ENCODE results near the gene GJD3. TPM values are rescaled to one million over a fixed set of nuclear protein-coding genes. Genes with fewer than 3 reads are reported as not detected.
"Not testable (repeated sequence)": the region's sequence is repeated elsewhere in the genome, so short reads cannot be mapped to it uniquely, and the experiment has no call there.

Gene GJD3
- total RNA-seq, 4 donors from 2014 or later, result 0.98 to 1.2 TPM; not detected in 2

DNA sequence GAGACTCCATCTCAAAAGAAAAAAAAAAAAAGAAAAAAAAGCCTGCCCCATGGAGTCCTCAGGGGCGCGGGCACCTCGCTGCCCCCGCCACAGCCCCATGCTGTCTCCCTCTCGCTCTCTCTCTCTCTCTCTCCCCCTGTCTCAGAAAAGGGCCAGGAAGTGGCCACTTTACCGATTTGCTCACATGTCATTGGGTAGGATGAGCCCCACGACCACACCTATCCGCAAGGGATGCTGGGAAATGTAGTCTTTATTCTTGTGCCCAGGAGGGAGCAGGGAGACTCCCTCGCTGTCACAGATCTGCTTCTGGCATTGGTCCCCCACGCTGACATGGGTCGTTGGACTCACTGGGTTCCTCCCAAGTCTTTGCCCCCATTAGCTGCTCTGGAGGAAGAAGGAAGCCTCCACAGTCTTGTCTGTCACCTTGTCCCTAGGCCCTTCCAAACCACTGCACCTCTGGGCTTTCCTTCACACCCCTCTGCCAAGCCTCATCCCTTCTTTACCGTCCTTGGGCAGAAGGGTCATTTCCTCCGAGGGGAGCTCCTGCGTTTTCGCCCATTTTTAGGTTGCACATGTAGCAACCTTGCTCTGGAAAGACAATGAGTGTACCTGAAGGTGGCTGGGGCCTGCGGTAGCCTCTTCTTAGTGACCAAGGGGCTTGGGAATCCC, 6.9 kb upstream of the GJD3 start:
- no peak for DNase-seq
- H3K4me3 ChIP-seq, result no peak overlapping the region
- TF ChIP-seq CTCF (IDR thresholded peaks at IDR 0.05 in 4 of 5, conservative IDR thresholded peaks at IDR 0.05 in 1 of 5) (no peak), POLR2A (IDR thresholded peaks at IDR 0.05) (no peak)
- intact Hi-C loops (cut with DNase I; ENCODE audit: low total_unique reads) (no loop called here), in situ Hi-C loops (cut with MboI; ENCODE audit: low sequenced_read_pairs in 4 of 4) (loop anchor here in 1 of 4 donors (25.0 kb wide), 1 partner anchor 159 kb away; the partner anchor contains the start of gene WIPF2)
- no peaks in the 10 kb centered on the region for H3K27me3 ChIP-seq
- H3K9me3 ChIP-seq, result no peaks in the 10 kb centered on the region
- no peaks in the 10 kb centered on the region for H3K36me3 ChIP-seq
- no peak for ATAC-seq
- no peaks in the 10 kb centered on the region for H3K4me1 ChIP-seq
- H3K27ac ChIP-seq, result no peak overlapping the region

DNA sequence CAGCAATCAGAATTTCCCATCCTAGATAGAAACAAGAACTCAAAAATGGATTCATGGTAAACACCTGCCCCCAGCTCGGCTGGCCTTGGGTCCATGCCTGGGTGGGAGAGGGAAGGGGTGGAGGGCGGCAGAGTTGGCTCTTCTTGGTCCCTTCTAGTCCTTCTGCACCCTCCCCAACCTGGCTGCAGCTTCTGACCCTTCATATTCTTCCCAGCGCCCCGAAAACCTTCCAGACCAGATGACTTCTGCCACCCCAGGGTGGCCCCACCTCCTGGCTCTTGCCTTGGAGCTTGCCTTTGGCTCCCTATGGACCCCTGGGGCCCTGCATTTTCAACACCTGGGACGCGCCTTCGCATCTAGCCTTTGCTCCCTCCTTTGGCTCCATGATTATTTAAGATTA, 5.4 kb upstream of the GJD3 start:
- Histone ChIP-seq H3K27ac (no peak overlapping the region), H3K4me3 (no peak overlapping the region), H3K27me3 (no peaks in the 10 kb centered on the region), H3K4me1 (no peaks in the 10 kb centered on the region), H3K36me3 (no peaks in the 10 kb centered on the region), H3K9me3 (no peaks in the 10 kb centered on the region)
- in situ Hi-C loops (cut with MboI; ENCODE audit: low sequenced_read_pairs in 4 of 4), result loop anchor here in 1 of 4 donors (25.0 kb wide), 1 partner anchor 158 kb away; the partner anchor contains the start of gene WIPF2
- TF ChIP-seq CTCF (IDR thresholded peaks at IDR 0.05 in 4 of 5, conservative IDR thresholded peaks at IDR 0.05 in 1 of 5), result no peak
- no peak for TF ChIP-seq POLR2A (IDR thresholded peaks at IDR 0.05)
- no peak for ATAC-seq
- DNase-seq, result no peak
- intact Hi-C loops (cut with DNase I; ENCODE audit: low total_unique reads), result no loop called here

DNA sequence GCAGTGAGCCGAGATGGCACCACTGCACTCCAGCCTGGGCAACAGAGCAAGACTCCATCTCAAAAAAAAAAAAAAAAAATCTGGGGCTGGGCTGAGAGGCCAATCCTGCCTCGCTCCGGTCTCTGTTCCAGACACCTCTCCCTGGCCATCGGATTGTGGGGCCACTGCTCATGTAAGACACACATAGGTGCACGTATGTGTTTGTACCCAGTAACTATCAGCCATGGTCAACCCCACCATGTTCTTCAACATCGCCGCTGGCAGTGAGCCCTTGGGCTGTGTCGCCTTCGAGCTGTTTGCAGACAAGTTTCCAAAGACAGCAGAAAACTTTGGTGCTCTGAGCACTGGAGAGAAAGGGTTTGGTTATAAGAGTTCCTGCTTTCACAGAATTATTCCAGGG, 3.2 kb upstream of the GJD3 start:
- ATAC-seq; intact Hi-C loops (cut with DNase I; ENCODE audit: low total_unique reads); H3K9me3 ChIP-seq; DNase-seq; H3K4me3 ChIP-seq; H3K27me3 ChIP-seq; H3K4me1 ChIP-seq; H3K27ac ChIP-seq; H3K36me3 ChIP-seq: not testable (repeated sequence)
- in situ Hi-C loops (cut with MboI; ENCODE audit: low sequenced_read_pairs in 4 of 4), result loop anchor here in 1 of 4 donors (25.0 kb wide), 1 partner anchor 155 kb away; the partner anchor contains the start of gene WIPF2

- TF ChIP-seq POLR2A (IDR thresholded peaks at IDR 0.05) (no peak), CTCF (IDR thresholded peaks at IDR 0.05 in 4 of 5, conservative IDR thresholded peaks at IDR 0.05 in 1 of 5) (no peak)
- H3K27me3 ChIP-seq, result no peaks in the 10 kb centered on the region
- no peak overlapping the region for H3K27ac ChIP-seq
- H3K4me3 ChIP-seq, result no peak overlapping the region
- no peaks in the 10 kb centered on the region for H3K9me3 ChIP-seq
- DNase-seq (no peak), ATAC-seq (no peak)
- in situ Hi-C loops (cut with MboI; ENCODE audit: low sequenced_read_pairs in 4 of 4) (loop anchor here in 1 of 4 donors (25.0 kb wide), 1 partner anchor 155 kb away; the partner anchor contains the start of gene WIPF2), intact Hi-C loops (cut with DNase I; ENCODE audit: low total_unique reads) (no loop called here)
- H3K36me3 ChIP-seq, result no peaks in the 10 kb centered on the region
- peaks cover 6% of the 10 kb centered on the region in 2 donors for H3K4me1 ChIP-seq
Measured at GRCh38 chr17:40366861-40367518, 2.5 kb upstream of the GJD3 start.

DNA sequence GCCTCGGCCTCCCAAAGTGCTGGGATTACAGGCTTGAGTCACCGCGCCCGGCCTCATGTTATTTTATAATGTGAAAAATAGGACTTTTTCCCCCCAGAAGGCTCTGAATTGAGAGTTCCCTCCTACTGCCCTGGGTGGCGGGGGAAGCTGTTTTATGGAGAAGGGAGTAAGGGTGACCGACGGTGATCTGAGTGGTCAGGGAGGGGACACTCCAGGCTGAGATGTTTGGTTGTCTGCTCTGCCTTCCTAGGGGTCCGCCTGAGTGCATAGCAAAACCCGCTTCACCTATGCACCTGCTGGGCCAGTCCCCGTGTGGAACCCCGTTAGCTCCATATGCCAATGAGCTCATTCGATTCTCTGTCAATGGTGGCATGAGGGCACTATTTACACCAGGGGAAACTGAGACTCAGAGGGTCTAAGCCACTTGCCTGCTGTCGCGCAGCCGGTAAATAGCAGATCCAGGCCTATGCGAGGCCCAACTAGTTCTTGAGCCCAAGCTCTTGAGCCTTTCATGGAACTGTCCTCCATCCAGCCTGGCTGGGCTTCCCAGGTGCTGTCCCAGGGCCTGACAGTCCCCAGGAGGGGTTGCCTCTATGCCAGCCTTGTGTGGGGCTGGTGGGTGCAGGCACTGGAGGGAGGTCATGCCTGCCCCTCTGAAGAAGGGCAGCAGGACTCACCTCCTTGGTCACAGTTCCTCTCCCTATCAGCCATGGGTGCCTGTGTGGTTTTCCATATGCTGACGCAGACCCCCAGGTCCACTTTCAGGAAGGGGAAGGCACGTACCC, 1.7 kb upstream of the GJD3 start:
- H3K9me3 ChIP-seq, result no peaks in the 10 kb centered on the region
- intact Hi-C loops (cut with DNase I; ENCODE audit: low total_unique reads) (no loop called here), in situ Hi-C loops (cut with MboI; ENCODE audit: low sequenced_read_pairs in 4 of 4) (loop anchor here in 1 of 4 donors (25.0 kb wide), 1 partner anchor 154 kb away; the partner anchor contains the start of gene WIPF2)
- H3K27me3 ChIP-seq, result no peaks in the 10 kb centered on the region
- no peak overlapping the region for H3K4me3 ChIP-seq
- ATAC-seq (no peak), DNase-seq (no peak)
- TF ChIP-seq CTCF (IDR thresholded peaks at IDR 0.05 in 4 of 5, conservative IDR thresholded peaks at IDR 0.05 in 1 of 5), result no peak
- TF ChIP-seq POLR2A (IDR thresholded peaks at IDR 0.05), result no peak
- no peak overlapping the region for H3K27ac ChIP-seq
- no peaks in the 10 kb centered on the region for H3K36me3 ChIP-seq
- peaks cover 6% of the 10 kb centered on the region in 2 donors for H3K4me1 ChIP-seq
